ENCODE data around the gene SAPCD2.

Gene SAPCD2

GRCh38 chr9:137105814-137106661 lies 35.7 kb upstream of the SAPCD2 start:
- DNase-seq (ENCODE audit: insufficient read length) (no peak), FAIRE-seq (no peak)
- TF ChIP-seq TAF1 (IDR thresholded peaks at IDR 0.05; ENCODE audit: borderline replicate concordance, low read depth, low read length) (no peak), POLR2A (IDR thresholded peaks at IDR 0.05; ENCODE audit: low read depth, low read length) (no peak), POLR2AphosphoS5 (IDR thresholded peaks at IDR 0.05; ENCODE audit: low read depth, low read length) (no peak)

DNA sequence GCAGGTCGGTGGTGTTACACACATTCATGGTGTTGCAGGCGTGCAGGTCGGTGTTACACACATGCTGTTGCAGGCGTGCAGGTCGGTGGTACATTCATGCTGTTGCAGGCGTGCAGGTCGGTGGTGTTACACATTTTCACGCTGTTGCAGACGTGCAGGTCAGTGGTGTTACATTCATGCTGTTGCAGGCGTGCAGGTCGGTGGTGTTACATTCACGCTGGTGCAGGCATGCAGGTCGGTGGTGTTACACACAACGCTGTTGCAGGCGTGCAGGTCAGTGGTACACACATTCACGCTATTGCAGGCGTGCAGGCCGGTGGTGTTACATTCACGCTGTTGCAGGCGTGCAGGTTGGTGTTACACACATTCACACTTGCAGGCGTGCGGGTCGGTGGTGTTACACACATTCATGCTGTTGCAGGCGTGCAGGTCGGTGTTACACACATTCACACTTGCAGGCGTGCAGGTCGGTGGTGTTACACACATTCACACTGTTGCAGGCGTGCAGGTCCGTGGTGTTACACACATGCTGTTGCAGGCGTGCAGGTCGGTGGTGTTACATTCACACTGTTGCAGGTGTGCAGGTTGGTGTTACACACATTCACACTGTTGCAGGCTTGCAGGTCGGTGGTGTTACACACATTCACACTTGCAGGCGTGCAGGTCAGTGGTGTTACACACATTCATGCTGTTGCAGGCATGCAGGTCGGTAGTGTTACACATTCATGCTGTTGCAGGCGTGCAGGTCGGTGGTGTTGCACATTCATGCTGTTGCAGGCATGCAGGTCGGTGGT lies 33.0 kb upstream of the SAPCD2 start:
- FAIRE-seq, result no peak
- no peak for TF ChIP-seq TAF1 (IDR thresholded peaks at IDR 0.05; ENCODE audit: borderline replicate concordance, low read depth, low read length)
- TF ChIP-seq POLR2AphosphoS5 (IDR thresholded peaks at IDR 0.05; ENCODE audit: low read depth, low read length), result no peak
- no peak for TF ChIP-seq POLR2A (IDR thresholded peaks at IDR 0.05; ENCODE audit: low read depth, low read length)
- DNase-seq (ENCODE audit: insufficient read length), result no peak

GRCh38 chr9:137099231-137099630 lies 28.9 kb upstream of the SAPCD2 start:
- DNase-seq (ENCODE audit: insufficient read length), result no peak
- TF ChIP-seq POLR2A (IDR thresholded peaks at IDR 0.05; ENCODE audit: low read depth, low read length), result no peak
- no peak for TF ChIP-seq POLR2AphosphoS5 (IDR thresholded peaks at IDR 0.05; ENCODE audit: low read depth, low read length)
- no peak for TF ChIP-seq TAF1 (IDR thresholded peaks at IDR 0.05; ENCODE audit: borderline replicate concordance, low read depth, low read length)
- no peak for FAIRE-seq

- DNase-seq (ENCODE audit: insufficient read length), result no peak
- no peak for FAIRE-seq
- TF ChIP-seq TAF1 (IDR thresholded peaks at IDR 0.05; ENCODE audit: borderline replicate concordance, low read depth, low read length), result no peak
- TF ChIP-seq POLR2AphosphoS5 (IDR thresholded peaks at IDR 0.05; ENCODE audit: low read depth, low read length), result no peak
- TF ChIP-seq POLR2A (IDR thresholded peaks at IDR 0.05; ENCODE audit: low read depth, low read length), result no peak
Observed at GRCh38 chr9:137097761-137098462, 27.6 kb upstream of the SAPCD2 start.

DNA sequence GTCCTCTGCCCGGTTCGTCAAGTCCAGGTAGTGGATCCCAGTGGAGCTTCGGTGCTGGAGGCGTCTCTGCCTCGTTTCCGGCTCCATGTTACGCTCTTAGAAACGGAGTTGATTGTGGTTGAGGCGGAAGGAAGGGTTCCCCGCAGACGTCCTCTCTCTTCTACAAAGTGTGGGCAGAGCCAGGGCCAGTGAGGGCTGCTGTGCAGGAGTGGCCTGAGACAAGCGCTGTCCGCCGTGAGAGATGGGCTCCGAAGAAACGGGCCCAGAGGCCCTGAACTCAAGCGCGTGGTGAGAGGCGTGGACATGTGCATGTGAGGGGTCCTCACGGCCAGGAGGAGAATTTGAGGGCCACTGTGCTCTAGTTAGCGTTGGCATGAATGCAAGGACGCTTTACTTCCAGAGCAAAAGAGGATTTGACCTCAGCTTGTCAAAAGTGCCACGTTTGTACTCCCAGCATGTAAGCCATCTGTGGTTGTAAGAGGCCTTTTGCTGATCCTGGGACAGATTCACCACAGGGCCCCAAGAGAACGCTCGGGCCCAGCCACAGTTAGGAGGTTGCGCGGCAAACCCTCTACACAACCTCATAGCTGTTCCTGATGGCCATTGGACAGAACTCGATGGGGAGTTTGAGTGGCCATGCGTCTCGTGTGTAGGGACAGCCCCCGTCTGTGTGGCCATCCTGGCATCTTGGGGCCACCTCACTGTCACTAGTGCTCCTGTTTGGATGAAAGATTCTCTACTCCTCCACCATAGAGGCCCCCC lies 26.6 kb upstream of the SAPCD2 start:
- FAIRE-seq, result no peak
- TF ChIP-seq POLR2AphosphoS5 (IDR thresholded peaks at IDR 0.05; ENCODE audit: low read depth, low read length), result no peak

DNA sequence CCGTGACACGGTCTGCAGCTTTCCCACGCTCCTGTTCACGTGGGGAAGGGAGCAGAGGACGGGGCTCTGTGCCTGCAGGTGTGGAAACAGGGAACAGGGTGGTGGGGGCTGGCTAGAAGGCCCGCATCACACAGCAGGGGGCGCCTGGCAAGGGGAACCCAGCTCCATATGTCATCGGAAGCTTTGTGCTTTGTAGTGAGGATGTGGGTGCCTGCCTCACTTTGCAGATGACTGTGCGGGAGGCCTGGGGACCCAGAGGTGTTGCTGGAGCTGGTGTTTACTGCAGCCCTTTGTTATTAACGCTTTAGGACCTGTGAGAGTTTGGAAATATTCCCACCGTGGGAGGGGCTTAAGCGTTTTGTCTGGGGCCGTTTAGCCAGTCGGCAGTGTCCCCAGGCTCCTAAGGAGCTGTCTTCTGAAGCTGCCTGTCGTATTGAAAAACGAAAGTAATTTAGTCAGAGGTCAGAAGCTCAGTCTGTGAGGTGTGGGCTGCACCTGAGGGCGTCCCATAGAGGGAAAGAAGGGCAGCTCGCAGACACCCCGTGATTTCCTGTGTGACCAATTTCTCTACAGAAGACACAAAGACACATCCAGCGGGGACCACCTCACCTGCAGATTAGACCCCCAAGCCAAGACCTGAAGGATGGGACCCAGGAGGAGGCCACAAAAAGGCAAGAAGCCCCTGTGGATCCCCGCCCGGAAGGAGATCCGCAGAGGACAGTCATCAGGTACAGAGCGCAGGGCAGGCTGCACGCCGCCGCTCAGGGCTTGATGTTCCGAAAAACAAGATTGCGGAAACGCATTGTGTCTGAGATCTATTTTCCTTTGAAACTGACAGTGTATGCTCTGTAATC lies 25.5 kb upstream of the SAPCD2 start:
- peak; percentile 71 for DNase-seq (ENCODE audit: insufficient read length)
- TF ChIP-seq POLR2A (IDR thresholded peaks at IDR 0.05; ENCODE audit: low read depth, low read length) (no peak), TAF1 (IDR thresholded peaks at IDR 0.05; ENCODE audit: borderline replicate concordance, low read depth, low read length) (no peak), POLR2AphosphoS5 (IDR thresholded peaks at IDR 0.05; ENCODE audit: low read depth, low read length) (no peak)
- FAIRE-seq, result peak; percentile 92

More for the DNA sequence above, 26.6 kb upstream of the SAPCD2 start:
- DNase-seq (ENCODE audit: insufficient read length), result no peak

DNA sequence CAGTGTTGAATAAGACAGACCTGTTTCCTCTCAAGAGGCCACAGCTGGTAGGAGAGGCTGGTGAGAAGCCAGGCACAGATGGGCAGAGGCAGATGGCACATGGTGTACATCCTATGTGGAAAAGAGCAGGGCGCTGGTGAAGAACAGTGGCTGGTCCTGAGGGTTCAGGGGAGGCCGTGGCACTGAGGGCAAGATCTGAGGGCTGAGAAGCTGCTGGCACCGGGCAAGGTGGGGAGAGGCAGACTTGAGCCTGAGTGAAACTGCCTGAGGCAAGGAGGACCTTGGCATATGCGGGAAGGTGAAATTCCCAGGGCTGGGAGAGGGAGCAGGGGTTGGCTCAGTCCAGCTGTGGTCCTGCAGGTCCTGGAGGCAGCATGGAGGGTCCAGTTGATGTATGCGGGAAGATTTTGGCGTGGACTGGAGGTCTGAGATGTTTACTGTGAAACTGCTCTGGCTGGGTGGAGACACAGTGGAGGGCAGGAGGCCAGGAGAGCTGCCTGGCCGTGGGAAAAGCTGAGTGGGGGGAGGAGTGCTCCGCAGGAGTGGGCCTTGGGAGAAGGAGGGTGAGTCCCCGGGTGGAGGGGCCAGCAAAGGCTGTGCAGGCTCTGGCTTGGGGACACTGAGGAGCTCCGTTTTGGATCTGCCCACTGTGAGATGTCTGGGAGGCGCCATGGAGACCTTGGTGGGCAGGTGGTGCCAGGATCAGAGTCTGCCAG lies 19.0 kb upstream of the SAPCD2 start:
- DNase-seq (ENCODE audit: insufficient read length) (no peak), FAIRE-seq (no peak)
- TF ChIP-seq POLR2A (IDR thresholded peaks at IDR 0.05; ENCODE audit: low read depth, low read length), result no peak
- TF ChIP-seq POLR2AphosphoS5 (IDR thresholded peaks at IDR 0.05; ENCODE audit: low read depth, low read length), result no peak
- no peak for TF ChIP-seq TAF1 (IDR thresholded peaks at IDR 0.05; ENCODE audit: borderline replicate concordance, low read depth, low read length)

GRCh38 chr9:137088121-137088520 lies 17.8 kb upstream of the SAPCD2 start:
- no peak for FAIRE-seq
- no peak for DNase-seq (ENCODE audit: insufficient read length)
- TF ChIP-seq POLR2A (IDR thresholded peaks at IDR 0.05; ENCODE audit: low read depth, low read length), result no peak
- TF ChIP-seq POLR2AphosphoS5 (IDR thresholded peaks at IDR 0.05; ENCODE audit: low read depth, low read length), result no peak
- no peak for TF ChIP-seq TAF1 (IDR thresholded peaks at IDR 0.05; ENCODE audit: borderline replicate concordance, low read depth, low read length)

- FAIRE-seq (peak; percentile 30), DNase-seq (ENCODE audit: insufficient read length) (no peak)
- TF ChIP-seq TAF1 (IDR thresholded peaks at IDR 0.05; ENCODE audit: borderline replicate concordance, low read depth, low read length), result no peak
- no peak for TF ChIP-seq POLR2AphosphoS5 (IDR thresholded peaks at IDR 0.05; ENCODE audit: low read depth, low read length)
- no peak for TF ChIP-seq POLR2A (IDR thresholded peaks at IDR 0.05; ENCODE audit: low read depth, low read length)
Observed at GRCh38 chr9:137087409-137087925, 17.1 kb upstream of the SAPCD2 start.

Measured in GM12892 (cell line).